AG09319 (cell line): Measurements from ENCODE around the gene CAPZB.

ENCODE experiments used
- DNase-seq: peaks from one replicate; pipeline ENCODE4 v3.0.0-alpha.2; 2010; ENCODE audit warnings: low read depth; ENCODE audit errors: extremely low read depth
- CTCF ChIP-seq: IDR thresholded peaks from 2 replicates; pipeline ENCODE4 v1.5.1; 2011; ENCODE audit warnings: low read depth, mild to moderate bottlenecking, inconsistent platforms, low read length, moderate library complexity

The CAPZB gene

GRCh38 chr1:19424651-19425570 is 60.4 kb downstream of the CAPZB start:
- no peak for TF ChIP-seq CTCF
- no peak for DNase-seq

- DNase-seq: no peak
- TF ChIP-seq CTCF: no peak
These were observed 62.2 kb downstream of the CAPZB start for GRCh38 chr1:19423130-19423529.

GRCh38 chr1:19421365-19421764 is 64.0 kb downstream of the CAPZB start:
- TF ChIP-seq CTCF: no peak
- DNase-seq: no peak

GRCh38 chr1:19420606-19421005 is 64.7 kb downstream of the CAPZB start:
- DNase-seq: no peak
- no peak for TF ChIP-seq CTCF

GRCh38 chr1:19419691-19420090 is 65.6 kb downstream of the CAPZB start:
- DNase-seq: no peak
- TF ChIP-seq CTCF: no peak

GRCh38 chr1:19418503-19418971 is 66.8 kb downstream of the CAPZB start:
- TF ChIP-seq CTCF: no peak
- DNase-seq: no peak

GRCh38 chr1:19416921-19417470 is 68.3 kb downstream of the CAPZB start:
- DNase-seq: no peak
- no peak for TF ChIP-seq CTCF
